HEK293 (cell line): ENCODE measurements around the gene SLC30A3.

ENCODE experiments used
- CTCF ChIA-PET: fragments of 350-600 bp; formaldehyde crosslinking; extraction: SDS; loops from one replicate; lab custom pipeline; 2021; ENCODE audit warnings: antibody characterized with exemption; lab: Yijun Ruan, JAX
- POLR2A ChIA-PET: fragments of 300-600 bp; formaldehyde crosslinking; extraction: SDS; loops from one replicate; lab custom pipeline; 2020; ENCODE audit warnings: antibody characterized with exemption, inconsistent platforms; lab: Yijun Ruan, JAX
- H3K27ac ChIP-seq: fragments of 200-500 bp; sonication (Bioruptor generic); 2 replicates; pipeline ENCODE4 v1.5.1; 2014; ENCODE audit warnings: low read depth, low read length, control low read depth, inconsistent platforms; ENCODE audit errors: extremely low read depth
- H3K36me3 ChIP-seq, 2 experiments: fragments of 200-500 bp in 1 of 2; sonication (Bioruptor generic) in 1 of 2; 1 replicate in 1 of 2; 2 replicates in 1 of 2; pipeline ENCODE4 v1.5.1; 2014 to 2017; ENCODE audit warnings: inconsistent platforms in 2 of 2, low read length in 2 of 2; ENCODE audit not compliant: control insufficient read depth in 2 of 2, insufficient read depth in 1 of 2
- H3K4me1 ChIP-seq: fragments of 200-500 bp; sonication (Bioruptor generic); 2 replicates; pipeline ENCODE4 v1.5.1; 2014; ENCODE audit warnings: mild to moderate bottlenecking, low read length, inconsistent platforms; ENCODE audit not compliant: control insufficient read depth, insufficient read depth
- H3K4me3 ChIP-seq: 2 replicates; pipeline ENCODE4 v1.5.1; 2011; ENCODE audit warnings: low read depth, mild to moderate bottlenecking, control low read depth, low read length, moderate library complexity
- H3K9me3 ChIP-seq: fragments of 200-500 bp; sonication (Bioruptor generic); 2 replicates; pipeline ENCODE4 v1.5.1; 2014; ENCODE audit warnings: low read depth, low read length, inconsistent platforms; ENCODE audit not compliant: control insufficient read depth, insufficient read depth
- MYNN ChIP-seq: fragments of 450-650 bp; formaldehyde crosslinking; IDR thresholded peaks from 2 replicates; pipeline ENCODE4 v1.5.1; 2016; ENCODE audit warnings: missing biosample characterization, missing genetic modification characterization, borderline replicate concordance
- PRDM1 ChIP-seq: fragments of 450-650 bp; formaldehyde crosslinking; IDR thresholded peaks from 2 replicates; pipeline ENCODE4; 2016; ENCODE audit warnings: missing biosample characterization, missing genetic modification characterization
- ZBTB17 ChIP-seq: fragments of 450-650 bp; formaldehyde crosslinking; IDR thresholded peaks from 2 replicates; pipeline ENCODE4 v1.5.1; 2016; ENCODE audit warnings: missing biosample characterization, missing genetic modification characterization
- ZBTB8A ChIP-seq: fragments of 450-650 bp; formaldehyde crosslinking; IDR thresholded peaks from 2 replicates; pipeline ENCODE4 v1.5.1; 2016; ENCODE audit warnings: missing biosample characterization, missing genetic modification characterization
- ZNF19 ChIP-seq: fragments of 450-650 bp; formaldehyde crosslinking; IDR thresholded peaks from 2 replicates; pipeline ENCODE4; 2016; ENCODE audit warnings: missing biosample characterization, missing genetic modification characterization, low read depth

The SLC30A3 gene

DNA sequence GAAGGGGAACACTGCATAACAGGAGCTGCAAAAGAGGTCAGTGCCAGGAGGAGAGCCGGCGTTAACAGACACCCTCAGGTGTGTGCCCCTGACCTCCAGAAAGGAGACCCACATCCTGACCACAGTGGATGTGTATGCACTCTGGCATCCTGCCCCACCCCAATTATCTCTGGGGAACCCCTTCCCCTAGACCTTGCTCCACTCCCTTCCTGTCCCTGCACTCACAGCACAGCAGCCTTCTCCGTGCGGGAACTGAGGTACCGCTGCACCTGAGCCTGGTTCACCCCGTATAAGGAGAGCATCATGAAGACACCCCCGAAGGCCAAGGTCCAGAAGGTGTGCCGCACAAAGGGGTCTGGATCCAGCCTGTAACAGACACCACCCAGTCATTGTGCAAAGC, 58.3 kb downstream of the SLC30A3 start (continued):
- TF ChIP-seq MYNN (tag by site-specific recombination) (no peak), PRDM1 (tag by site-specific recombination) (no peak)

DNA sequence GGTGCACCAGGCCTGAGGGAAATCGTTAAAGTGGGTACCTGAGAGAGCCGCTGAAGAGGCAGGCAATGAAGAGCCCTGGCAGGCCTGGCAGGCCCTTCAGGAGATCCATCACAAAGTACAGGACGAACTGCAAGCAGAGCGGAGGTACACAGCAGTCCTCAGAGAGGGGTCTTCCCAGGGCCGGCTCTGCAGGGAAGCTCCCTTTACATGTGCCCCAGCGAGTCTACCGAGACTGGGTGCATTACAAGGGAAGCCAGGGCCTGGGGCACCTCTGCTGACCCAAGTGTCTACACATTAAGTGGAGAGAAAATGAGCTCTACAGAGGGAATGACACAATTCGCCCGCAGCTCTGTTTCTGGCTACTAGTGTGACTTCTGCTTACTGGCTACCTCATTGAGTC, 59.1 kb downstream of the SLC30A3 start:
- CTCF ChIA-PET = interaction anchor here (0.7 to 1.0 kb wide), 2 partner anchors 12 to 106 kb away, joined by 3 read pairs; no protein-coding TSS in a partner anchor
- POLR2A ChIA-PET = no interaction called here
- Histone ChIP-seq H3K4me1 (no peaks in the 10 kb centered on the region), H3K36me3 (peaks cover 0 to 88% of the 10 kb centered on the region in 2 experiments; a peak in 2 of 3 replicates), H3K27ac (no peak overlapping the region), H3K9me3 (no peaks in the 10 kb centered on the region), H3K4me3 (no peak overlapping the region)
- no peak for TF ChIP-seq ZBTB17 (tag by site-specific recombination)
- no peak for TF ChIP-seq ZNF19 (tag by site-specific recombination)
- no peak for TF ChIP-seq ZBTB8A
